ENCODE data around the gene ELOVL6.

DNA sequence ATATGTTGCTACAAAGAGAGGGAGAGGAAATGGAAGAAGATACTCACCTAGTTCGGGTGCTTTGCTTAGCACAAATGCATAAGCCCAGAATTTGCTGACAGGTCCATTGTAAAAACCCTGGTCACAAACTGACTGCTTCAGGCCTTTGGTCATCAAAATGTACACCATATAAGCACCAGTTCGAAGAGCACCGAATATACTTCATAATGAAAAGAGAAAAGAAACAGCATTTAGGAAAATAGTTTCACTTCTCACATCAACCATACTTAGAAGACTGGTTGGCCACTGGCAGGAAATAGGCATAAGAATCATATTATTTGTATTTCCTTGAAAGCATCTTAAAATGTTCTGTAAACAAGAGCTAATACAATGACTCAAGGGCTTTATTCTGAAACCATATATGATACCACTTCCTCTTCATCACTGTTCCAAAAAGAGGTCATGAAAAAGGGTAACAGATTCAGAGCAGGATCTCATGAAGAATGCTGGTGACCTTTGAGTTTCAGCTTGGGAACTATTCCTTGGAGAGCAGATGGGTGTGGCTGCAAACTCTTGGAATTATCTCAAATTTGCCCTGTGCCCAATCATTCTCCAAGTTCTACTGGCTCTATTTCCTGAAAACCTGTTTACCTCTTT is 138.7 kb downstream of the ELOVL6 start:
- TF ChIP-seq POLR2AphosphoS5 (IDR thresholded peaks at IDR 0.05) (no peak), CTCF (IDR thresholded peaks at IDR 0.05) (no peak)
